Panc1 (cell line): ENCODE measurements around the gene EPB41L5.

Experiments
- POLR2AphosphoS5 ChIP-seq: IDR thresholded peaks from 2 replicates; pipeline ENCODE4 v1.6.1; 2012; ENCODE audit warnings: mild to moderate bottlenecking, low read depth, low read length, moderate library complexity
- SIN3A ChIP-seq: IDR thresholded peaks from 2 replicates; pipeline ENCODE4 v1.6.1; 2012; ENCODE audit warnings: low read depth, mild to moderate bottlenecking, low read length, moderate library complexity, borderline replicate concordance; ENCODE audit not compliant: insufficient read depth
- TF ChIP-seq, protein P1 (sequence below): fragments of 450-650 bp; IDR thresholded peaks from 2 replicates; pipeline ENCODE4 v1.5.1; 2017; ENCODE audit warnings: mild to moderate bottlenecking
- TF ChIP-seq, protein P2 (sequence below), 2 experiments: IDR thresholded peaks; 2 replicates each; pipeline ENCODE4 v1.6.1; 2011 to 2012; ENCODE audit warnings: low read depth in 2 of 2, control low read depth in 1 of 2, low read length in 1 of 2, mild to moderate bottlenecking in 1 of 2, moderate library complexity in 1 of 2; ENCODE audit not compliant: insufficient read depth in 1 of 2

DNA sequence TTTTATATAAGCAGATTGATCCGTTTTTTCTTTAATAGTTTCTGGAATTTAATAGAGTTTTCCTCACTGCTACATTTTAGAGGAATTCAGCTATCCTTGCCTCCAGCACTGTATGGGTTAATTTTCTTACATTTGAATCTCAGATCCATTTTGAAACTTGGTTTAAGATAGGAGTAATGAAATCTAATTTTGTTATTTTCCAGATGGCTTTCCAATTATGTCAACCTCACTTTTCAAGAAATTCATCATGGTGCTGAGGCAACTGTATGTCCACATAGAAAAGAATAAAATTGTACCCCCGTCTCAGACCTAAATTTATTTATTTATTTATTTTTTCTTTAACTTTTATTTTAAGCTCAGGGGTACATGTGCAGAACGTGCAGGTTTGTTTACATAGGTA is 105.1 kb downstream of the EPB41L5 start:
- TF ChIP-seq, protein P1, sequence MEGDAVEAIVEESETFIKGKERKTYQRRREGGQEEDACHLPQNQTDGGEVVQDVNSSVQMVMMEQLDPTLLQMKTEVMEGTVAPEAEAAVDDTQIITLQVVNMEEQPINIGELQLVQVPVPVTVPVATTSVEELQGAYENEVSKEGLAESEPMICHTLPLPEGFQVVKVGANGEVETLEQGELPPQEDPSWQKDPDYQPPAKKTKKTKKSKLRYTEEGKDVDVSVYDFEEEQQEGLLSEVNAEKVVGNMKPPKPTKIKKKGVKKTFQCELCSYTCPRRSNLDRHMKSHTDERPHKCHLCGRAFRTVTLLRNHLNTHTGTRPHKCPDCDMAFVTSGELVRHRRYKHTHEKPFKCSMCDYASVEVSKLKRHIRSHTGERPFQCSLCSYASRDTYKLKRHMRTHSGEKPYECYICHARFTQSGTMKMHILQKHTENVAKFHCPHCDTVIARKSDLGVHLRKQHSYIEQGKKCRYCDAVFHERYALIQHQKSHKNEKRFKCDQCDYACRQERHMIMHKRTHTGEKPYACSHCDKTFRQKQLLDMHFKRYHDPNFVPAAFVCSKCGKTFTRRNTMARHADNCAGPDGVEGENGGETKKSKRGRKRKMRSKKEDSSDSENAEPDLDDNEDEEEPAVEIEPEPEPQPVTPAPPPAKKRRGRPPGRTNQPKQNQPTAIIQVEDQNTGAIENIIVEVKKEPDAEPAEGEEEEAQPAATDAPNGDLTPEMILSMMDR: no peak
- TF ChIP-seq SIN3A (no peak), POLR2AphosphoS5 (no peak)
- TF ChIP-seq, protein P2, sequence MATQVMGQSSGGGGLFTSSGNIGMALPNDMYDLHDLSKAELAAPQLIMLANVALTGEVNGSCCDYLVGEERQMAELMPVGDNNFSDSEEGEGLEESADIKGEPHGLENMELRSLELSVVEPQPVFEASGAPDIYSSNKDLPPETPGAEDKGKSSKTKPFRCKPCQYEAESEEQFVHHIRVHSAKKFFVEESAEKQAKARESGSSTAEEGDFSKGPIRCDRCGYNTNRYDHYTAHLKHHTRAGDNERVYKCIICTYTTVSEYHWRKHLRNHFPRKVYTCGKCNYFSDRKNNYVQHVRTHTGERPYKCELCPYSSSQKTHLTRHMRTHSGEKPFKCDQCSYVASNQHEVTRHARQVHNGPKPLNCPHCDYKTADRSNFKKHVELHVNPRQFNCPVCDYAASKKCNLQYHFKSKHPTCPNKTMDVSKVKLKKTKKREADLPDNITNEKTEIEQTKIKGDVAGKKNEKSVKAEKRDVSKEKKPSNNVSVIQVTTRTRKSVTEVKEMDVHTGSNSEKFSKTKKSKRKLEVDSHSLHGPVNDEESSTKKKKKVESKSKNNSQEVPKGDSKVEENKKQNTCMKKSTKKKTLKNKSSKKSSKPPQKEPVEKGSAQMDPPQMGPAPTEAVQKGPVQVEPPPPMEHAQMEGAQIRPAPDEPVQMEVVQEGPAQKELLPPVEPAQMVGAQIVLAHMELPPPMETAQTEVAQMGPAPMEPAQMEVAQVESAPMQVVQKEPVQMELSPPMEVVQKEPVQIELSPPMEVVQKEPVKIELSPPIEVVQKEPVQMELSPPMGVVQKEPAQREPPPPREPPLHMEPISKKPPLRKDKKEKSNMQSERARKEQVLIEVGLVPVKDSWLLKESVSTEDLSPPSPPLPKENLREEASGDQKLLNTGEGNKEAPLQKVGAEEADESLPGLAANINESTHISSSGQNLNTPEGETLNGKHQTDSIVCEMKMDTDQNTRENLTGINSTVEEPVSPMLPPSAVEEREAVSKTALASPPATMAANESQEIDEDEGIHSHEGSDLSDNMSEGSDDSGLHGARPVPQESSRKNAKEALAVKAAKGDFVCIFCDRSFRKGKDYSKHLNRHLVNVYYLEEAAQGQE (IDR thresholded peaks at IDR 0.05; ENCODE audit: insufficient read depth in 1 of 2, low read depth in 2 of 2, low read length in 1 of 2): no peak
